ENCODE data around the gene WRNIP1.

DNA sequence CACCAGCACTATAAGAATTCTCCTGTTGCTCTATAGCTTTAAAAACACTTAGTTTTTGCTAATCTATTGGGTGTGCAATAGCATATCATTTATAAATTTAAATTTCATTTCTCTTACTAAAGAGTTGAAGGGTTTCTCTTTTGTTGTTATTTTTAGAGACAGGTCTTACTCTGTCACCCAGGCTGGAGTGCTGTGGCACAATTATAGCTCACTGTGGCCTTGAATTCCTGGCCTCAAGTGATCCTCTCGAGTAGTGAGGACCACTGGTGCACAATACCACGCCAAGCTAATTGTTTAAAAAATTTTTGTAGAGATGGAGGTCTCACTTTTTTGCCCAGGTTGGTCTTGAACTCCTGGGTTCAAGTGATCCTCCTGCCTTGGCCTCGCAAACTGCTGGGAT lies 6.2 kb upstream of the WRNIP1 start:
- TF ChIP-seq, protein P1, sequence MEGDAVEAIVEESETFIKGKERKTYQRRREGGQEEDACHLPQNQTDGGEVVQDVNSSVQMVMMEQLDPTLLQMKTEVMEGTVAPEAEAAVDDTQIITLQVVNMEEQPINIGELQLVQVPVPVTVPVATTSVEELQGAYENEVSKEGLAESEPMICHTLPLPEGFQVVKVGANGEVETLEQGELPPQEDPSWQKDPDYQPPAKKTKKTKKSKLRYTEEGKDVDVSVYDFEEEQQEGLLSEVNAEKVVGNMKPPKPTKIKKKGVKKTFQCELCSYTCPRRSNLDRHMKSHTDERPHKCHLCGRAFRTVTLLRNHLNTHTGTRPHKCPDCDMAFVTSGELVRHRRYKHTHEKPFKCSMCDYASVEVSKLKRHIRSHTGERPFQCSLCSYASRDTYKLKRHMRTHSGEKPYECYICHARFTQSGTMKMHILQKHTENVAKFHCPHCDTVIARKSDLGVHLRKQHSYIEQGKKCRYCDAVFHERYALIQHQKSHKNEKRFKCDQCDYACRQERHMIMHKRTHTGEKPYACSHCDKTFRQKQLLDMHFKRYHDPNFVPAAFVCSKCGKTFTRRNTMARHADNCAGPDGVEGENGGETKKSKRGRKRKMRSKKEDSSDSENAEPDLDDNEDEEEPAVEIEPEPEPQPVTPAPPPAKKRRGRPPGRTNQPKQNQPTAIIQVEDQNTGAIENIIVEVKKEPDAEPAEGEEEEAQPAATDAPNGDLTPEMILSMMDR (conservative IDR thresholded peaks at IDR 0.05) = no peak
- TF ChIP-seq ZFX (IDR thresholded peaks at IDR 0.05) = no peak

Data from C4-2B (cell line).